Stimulated activated CD4-positive, alpha-beta T cell treated with anti-CD3 and anti-CD28 coated beads, Interleukin-15, amount 100 ng/mL, for 1 hour (primary cell): Measurements from ENCODE around the gene ERCC4.

Source experiments
- DNase-seq, 2 donors: peaks; one replicate each; pipeline ENCODE4 v3.0.0-alpha.2; 2020; ENCODE audit warnings: low read depth in 1 of 2, low spot score in 1 of 2

Gene ERCC4

GRCh38 chr16:13909872-13910303, 10.1 kb upstream of the ERCC4 start:
- DNase-seq = no peak

- DNase-seq = no peak
These were observed 8.6 kb upstream of the ERCC4 start for GRCh38 chr16:13911306-13911705.

- DNase-seq = no peak
These were observed 8.1 kb upstream of the ERCC4 start for GRCh38 chr16:13911871-13912270.

- DNase-seq = no peak
These were observed 7.1 kb upstream of the ERCC4 start for GRCh38 chr16:13912891-13913290.

GRCh38 chr16:13913374-13914292, 6.3 kb upstream of the ERCC4 start:
- DNase-seq = no peak

- no peak for DNase-seq
These were observed 4.8 kb upstream of the ERCC4 start for GRCh38 chr16:13915033-13915635.

- DNase-seq = no peak
These were observed 648 bp upstream of the ERCC4 start for GRCh38 chr16:13919330-13919682.

GRCh38 chr16:13920510-13920818, 510 bp downstream of the ERCC4 start:
- DNase-seq = no peak

DNA sequence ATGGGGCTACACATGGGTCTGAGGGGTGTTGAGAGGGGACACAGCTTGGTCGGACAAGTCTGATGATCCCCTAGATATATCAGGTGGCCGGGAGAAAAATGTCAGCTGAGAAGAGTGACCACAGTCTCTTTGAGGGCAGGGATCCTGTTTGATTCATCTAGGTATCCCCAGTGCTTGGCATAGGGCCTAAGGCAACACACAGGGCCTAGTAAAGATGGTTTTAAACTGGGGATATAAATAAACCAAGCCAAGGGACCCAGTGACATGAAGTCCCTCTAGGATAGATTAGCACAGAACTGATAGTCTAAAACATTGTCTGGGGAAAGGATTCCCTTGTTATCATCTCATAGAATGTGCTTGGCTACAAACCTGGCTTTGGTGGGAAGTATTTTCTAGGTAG, 1.4 kb downstream of the ERCC4 start:
- DNase-seq = no peak

- DNase-seq = no peak
These were observed 3.8 kb downstream of the ERCC4 start for GRCh38 chr16:13923703-13924298.

DNA sequence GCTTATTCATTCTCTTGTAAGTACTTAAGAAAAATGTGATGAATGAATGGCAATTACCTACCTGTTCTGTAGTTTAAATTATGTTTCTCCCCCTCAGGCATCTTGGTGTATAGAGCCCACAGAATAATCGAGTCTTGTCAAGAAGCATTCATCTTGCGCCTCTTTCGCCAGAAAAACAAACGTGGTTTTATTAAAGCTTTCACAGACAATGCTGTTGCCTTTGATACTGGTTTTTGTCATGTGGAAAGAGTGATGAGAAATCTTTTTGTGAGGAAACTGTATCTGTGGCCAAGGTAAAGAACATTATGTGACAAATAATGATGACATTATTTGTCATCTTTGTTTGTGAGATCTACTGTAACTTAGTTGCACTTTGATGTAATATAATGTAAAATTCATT, 6.5 kb downstream of the ERCC4 start:
- no peak for DNase-seq

DNA sequence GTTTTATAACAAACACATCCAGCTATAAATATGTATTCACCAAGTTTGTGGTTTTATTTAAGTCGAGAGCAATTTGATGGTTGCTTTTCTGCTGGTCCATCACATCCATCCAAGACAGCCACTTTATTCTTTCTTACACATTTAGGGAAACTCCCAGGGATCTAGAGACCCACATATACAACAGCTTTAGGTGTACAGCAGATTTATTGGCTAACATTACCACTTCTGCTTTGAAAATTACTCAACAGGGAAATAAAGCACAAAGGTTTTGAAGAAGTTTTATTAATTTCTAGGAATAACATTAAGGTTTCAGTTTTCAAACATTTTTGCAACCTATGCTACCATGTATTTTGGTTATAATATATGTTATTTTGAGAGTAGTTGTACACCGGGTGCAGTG, 6.9 kb downstream of the ERCC4 start:
- no peak for DNase-seq

GRCh38 chr16:13928646-13929045, 8.7 kb downstream of the ERCC4 start:
- no peak for DNase-seq

- DNase-seq = no peak
These were observed 11.9 kb downstream of the ERCC4 start for GRCh38 chr16:13931845-13932244.

DNA sequence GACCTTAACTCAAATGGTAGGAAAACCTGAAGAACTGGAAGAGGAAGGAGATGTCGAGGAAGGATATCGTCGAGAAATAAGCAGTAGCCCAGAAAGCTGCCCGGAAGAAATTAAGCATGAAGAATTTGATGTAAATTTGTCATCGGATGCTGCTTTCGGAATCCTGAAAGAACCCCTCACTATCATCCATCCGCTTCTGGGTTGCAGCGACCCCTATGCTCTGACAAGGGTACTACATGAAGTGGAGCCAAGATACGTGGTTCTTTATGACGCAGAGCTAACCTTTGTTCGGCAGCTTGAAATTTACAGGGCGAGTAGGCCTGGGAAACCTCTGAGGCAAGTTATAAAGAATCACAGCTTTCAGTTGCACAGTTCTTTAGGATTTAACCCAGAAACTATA, 15.5 kb downstream of the ERCC4 start:
- no peak for DNase-seq

DNA sequence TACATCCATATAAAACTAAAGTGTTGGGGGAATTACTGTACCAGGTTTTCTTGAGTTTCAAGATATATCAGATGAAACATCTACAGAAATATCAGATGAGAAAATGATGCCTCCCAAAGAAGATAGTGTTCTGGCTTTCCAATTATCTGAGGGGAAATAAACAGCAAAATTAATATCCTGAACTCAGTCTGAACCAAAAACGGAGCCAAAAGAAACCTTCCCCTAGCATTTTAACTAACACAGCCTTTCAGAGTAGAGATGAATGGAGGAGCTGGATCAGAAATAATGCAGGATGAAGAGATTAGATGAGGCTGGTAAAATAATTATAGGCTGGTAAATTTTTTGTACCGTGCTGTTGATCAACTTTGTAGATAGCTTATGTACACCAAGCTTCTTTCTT, 16.2 kb downstream of the ERCC4 start:
- DNase-seq = no peak

DNA sequence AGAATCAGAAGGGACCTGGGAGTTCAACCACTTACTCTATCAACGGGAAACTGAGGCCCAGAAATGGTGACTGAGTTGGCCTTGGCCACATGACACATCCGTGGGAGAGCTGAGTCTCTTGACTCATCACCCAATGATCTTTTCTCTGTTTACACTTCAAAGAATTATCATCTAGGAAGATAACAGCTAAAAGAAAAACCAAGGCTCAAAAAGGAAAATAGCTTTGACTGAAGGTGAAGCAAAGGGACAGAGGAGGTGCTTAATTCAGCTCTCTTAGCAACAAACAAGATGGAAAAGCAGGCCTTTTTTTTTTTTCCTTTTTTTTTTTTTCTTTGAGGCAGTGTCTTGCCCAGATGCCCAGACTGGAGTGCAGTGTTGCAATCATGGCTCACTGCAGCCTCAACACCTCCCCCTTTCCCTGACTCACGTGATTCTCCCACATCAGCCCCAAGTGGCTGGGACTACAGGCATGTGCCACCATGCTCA, 16.7 kb downstream of the ERCC4 start:
- no peak for DNase-seq

DNA sequence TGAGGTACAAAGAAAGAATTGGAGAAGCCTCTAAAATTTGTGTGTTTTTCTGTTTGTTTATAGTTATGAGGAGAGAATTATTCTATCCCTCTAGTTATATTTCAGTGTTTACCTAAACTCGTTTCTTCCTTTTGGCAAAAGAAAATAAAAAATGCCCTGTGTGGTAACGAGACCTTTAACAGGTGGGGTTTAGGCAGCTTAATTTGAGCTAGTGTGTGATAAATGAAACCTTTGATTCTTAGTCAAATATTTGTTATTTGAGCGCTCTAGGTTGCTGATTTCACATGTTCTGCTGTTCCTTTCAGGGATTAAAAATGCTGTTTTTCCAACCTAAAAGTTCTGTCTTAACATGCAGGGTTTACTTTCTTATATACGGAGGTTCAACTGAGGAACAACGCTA, 17.5 kb downstream of the ERCC4 start:
- DNase-seq = no peak

DNA sequence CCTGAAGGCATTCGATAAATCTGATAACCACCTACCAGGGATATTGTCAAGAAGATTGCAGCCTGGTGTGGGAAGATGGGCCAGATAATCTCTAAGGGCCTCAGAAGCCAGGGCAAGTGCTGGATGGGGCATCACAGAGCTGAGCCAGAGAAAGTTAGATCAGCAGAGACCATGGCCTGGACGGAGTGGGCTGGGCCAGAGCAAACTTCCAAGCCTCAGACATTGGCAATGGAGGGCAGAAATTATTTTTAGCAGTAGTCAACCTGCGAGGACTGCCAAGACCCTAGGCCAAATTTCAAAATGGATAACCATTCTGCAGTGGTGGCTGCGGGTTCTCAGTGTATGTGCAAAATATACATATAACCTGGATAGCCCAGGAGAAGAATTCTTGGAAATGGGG, 18.5 kb downstream of the ERCC4 start:
- DNase-seq = no peak

- DNase-seq = no peak
These were observed 19.9 kb downstream of the ERCC4 start for GRCh38 chr16:13939821-13940220.

GRCh38 chr16:13940397-13940933, 20.5 kb downstream of the ERCC4 start:
- no peak for DNase-seq

- DNase-seq = no peak
These were observed 24.9 kb downstream of the ERCC4 start for GRCh38 chr16:13944816-13945215.
